GM21576 (cell line): ENCODE data around the gene AIG1.
"Not testable (repeated sequence)": the region's sequence is repeated elsewhere in the genome, so short reads cannot be mapped to it uniquely, and the experiment has no call there.

Source experiments
- ATAC-seq: cut with Tn5 transposase; IDR thresholded peaks from one replicate; pipeline ENCODE4 v1.9.1; 2021; ENCODE audit warnings: mild to moderate bottlenecking, moderate library complexity; ENCODE audit not compliant: unreplicated experiment

The AIG1 gene

DNA sequence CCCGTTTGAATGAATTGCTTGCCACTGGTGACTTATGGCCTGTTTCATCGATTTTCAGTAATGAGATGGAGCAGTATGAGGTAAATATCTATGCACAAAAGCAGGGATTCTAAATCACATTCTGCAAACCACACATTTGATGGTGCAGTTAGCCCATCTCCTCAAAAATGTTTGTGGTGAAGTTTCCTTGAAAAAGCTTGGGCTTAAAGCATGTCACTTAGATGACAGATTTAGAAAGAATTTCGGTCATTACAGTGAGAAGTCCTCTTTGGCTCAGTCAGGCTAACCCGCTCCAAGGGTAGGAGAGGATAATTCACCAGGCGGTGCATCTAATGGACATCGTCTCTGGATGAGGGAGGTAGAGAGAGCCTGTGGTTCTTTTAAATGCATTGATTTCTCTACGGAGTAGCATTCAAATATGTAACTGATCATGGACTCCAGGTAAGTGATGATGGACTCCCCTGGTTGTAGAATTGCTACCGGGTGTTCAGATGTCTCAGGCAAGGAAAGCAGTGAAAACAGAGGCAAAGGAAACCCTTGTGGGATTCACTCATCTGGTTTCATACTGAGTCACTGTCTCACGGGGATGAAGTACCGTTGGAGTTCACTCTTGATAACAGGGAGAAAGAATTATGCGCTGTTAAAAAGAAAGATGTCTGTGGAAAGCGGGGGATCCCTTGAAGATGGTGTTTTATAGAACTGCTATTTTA, 65.3 kb downstream of the AIG1 start:
- peak; percentile 55 for ATAC-seq

DNA sequence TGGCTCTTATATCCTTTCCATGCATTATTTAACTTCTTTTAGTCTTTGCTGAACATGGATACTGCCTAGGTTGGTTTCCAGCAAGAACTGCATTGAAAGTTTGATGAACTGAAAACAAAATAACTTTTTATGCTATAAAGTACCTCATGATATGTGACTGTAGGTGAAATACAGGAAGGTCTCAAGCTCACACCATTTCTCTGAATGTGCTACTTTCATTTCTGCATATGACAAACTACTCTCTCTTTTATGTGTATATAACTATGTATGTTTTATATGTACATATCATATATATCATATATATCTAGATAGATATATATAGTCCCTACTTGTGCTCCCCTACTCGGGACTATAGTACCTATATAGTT, 65.9 kb downstream of the AIG1 start:
- ATAC-seq: peak; percentile 90

DNA sequence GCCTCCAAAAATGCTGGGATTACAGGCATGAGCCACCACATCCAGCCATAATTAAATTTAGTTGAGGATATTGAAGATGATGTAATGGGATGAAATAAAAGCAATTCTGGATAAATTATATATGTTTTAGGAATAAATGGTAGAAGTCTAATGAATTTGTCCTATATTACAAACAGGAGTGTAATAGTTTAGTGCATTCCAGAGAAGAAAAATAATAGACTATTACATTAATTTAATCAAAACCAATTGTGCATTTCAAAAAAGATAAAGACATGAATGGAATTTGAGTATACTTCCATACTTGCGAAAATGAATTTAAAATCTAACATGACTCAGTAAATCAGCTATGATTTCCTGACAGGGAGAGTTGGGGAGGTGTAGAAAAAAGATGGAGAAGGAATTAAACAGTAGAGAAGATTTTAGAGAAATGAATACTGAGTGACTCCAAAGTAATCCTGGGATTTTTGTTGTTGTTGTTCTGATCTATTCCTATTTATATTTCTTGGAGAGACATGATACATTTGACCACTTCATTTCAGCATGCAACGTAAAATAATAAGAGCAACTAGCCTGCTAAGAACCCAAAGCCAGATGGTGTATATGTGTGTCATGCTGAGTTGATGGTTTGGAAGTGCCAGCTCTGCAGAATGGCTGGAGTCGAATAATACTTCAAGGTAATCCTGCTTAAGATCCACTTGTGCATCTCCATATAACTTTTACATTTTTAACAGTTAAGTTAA, 67.4 kb downstream of the AIG1 start:
- no peak for ATAC-seq

DNA sequence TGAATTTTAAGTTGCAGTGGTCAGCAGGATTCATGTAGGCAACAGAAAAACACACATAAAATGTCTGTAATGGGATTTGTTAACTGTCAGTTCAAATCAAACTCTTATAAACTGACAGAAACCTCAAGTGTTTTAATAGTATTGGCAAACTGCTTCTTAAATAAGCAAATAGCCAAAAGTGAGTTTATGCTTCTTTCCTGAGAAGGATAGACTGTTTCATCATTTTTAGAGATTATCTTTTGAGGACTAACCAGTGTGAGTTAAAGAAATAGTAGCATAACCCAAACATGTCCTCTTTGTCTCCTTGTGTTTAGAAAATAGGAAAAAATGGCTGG, 68.0 kb downstream of the AIG1 start:
- no peak for ATAC-seq

DNA sequence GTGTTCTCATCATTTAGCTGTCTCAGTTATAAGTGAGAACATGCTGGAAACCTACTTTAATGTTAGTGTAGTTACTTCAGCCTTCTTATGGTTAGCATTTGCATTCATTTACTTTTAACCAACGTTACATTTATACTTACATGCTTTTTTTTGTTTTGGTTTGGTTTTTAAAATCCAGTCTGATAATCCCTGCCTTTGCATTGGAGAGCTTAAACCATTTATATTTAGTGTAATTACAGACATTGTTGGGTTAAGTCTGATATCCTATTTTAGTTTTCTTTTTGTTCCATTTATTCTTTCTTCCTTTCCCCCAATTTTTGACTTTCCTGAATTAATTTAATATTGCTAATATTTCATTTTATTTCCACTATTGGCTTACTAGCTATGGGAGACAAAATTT, 70.2 kb downstream of the AIG1 start:
- ATAC-seq: no peak

DNA sequence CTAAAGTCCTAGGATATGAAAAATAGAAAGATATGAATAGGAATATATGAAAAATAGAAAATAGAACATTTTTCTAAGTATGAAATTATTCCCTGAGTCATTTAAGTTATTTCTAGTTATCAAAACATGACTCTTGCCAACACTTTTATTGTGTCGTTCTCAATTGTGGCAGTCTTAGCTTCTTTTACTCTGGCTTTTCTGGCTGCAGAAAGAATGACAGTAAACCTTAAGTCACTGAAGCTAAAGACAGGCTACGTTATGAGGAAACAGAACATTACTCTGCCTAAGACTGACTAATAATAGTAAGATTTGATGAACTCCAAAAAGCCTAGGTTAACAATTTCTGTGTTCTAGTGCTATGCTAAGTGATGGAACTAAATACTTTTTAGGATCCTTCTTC, 74.6 kb downstream of the AIG1 start:
- no peak for ATAC-seq

DNA sequence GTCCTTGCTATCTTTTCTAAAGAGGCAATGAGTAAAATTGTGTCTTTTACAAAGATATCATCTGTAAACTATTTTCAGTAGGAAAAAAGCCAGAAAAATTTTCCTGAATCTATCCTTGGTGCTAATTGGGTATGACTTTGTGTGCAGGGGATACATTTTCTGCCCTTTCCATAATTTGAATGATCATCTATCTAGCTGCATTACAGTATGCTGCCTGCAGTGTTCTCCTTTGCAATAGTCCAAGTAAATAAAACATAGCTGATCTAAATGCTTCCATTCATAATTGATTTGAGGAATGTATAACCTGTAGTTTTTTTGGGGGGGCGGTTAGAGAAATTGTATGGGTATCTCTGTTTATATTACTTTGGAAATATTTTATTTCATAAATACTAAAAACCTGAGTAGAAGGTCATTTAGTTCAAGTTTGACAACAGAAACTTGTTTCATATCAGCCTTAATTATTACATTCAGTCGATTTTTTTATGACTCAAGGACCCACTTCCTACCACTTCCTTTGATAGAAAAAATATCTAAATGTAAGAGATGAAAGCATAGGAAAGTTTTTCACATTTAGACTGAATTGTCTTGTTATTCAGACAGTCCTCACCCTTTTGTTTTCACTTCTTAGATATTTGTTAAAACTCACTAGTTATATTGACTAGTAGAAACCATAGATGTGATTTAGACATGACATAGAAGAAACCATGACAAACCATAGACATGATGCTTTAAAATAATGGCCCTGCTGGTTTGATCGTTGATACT, 75.3 kb downstream of the AIG1 start:
- ATAC-seq: no peak

DNA sequence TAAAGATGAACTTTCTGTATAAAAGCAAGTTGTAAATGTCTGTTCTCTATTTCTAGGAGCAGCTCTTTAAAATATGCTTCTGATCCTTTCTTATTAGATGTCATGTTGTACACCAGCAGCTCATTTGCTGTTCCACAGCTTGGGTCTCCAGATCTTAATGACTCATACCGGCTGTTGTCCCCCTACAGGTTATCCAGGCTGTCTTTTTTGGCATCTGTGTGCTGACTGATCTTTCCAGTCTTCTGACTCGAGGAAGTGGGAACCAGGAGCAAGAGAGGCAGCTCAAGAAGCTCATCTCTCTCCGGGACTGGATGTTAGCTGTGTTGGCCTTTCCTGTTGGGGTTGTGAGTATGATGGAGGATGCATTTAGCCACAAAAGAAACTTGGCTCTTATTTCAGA, 76.0 kb downstream of the AIG1 start:
- ATAC-seq: no peak

DNA sequence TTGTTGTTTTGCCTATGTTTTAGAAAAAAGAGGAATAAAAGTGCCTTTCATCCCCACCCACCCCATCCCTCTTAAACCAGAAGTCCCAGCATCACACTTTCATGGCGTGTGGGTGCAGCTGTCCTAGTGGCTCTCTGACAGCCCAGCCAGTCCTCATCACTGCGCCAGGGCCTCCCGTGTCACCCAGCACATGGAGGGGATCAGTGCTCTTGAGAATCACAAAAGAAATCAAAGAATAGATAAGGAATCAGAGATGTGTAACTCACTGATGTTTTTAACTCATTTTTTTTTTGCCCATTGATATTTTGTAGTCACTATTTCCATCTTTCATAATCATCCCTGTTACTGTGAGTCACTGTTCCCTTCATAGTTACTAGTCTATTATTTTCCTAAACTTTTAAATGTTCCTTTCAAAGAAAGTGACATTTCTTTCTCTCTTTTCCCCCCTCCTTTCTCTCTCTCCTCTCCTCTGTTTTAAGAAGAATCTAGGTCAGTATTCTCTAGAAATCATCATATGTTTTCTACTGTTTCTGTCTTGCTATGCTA, 78.6 kb downstream of the AIG1 start:
- no peak for ATAC-seq

DNA sequence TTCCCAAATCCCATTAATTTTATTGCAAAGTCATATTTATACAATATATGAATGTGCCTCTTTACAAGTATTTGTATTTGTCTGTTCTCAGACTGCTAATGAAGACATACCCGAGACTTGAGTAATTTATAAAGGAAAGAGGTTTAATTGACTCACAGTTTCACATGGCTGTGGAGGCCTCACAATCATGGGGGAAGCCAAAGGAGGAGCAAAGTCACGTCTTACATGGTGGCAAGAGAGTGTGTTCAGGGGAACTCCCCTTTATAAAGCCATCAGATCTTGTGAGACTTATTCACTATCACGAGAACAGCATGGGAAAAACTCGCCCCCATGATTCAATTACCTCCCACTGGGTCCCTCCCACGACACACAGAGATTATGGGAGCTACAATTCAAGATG, 79.2 kb downstream of the AIG1 start:
- ATAC-seq: not testable (repeated sequence)

DNA sequence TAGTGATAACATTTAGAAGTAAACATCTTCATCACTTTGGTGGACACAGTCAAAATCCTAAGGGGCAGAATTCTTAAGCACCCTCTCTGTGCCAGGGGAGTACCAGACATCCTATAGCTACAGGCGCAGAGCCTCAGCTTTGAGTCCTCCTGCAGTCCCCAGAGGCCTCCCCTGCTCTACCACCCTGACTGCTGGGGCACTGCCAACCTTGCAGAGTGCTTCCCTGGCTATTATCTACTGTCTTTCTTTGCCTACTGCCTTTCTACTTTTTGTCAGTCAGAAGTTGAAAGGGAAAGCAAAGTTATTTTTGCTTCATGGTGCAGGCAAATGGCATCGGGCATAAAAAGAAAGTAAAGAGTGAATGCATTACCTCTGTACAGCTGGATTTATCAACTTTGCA, 80.1 kb downstream of the AIG1 start:
- ATAC-seq: no peak

DNA sequence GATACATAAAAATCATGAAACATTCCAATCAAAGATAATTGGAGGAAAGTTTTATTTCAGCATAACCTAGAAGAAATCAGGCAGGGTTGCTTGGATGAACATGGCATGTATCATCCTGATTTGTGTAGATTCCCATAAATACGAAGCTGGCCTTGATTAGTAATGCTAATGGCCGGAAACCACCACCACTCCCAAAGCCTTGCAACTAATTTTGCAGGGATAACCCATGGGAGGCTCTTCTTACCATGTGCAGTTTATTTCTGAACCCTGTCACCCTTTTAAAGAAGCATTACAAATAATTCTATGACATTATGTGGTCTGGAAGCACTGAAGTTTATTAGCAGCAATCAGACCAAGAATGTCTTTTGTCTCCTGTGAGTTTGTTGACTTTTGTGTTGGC, 80.8 kb downstream of the AIG1 start:
- ATAC-seq: no peak

DNA sequence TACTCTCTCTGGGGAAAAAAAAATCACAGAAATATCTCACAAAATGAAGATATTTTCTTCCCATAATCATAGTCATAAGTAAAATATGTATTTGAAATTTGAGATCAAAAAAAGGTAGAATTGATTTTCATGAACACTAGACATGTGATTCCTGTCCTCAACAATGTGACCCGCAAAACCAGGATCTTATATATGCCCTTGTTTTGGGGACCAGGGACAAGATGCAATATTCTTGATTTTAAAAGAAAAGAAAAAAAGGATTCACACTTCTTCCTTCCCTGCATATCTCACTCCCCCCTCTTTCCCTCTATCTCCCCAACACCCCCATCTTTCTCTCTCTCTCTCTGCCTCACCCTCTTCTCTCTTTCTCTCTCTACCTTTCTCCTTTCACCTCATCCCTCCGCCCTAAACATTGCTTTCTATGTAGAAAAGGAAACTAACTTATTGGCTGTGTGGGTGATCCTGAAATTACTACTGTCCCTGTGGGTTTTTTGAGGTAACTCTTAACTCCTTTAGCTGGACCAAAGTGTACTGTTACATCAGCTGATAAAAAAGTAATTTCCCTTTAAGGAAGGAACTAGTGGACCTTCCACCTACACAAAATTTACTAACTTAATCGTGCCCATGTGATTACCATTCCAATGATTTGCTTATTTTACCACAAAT, 85.6 kb downstream of the AIG1 start:
- peak; percentile 43 for ATAC-seq

DNA sequence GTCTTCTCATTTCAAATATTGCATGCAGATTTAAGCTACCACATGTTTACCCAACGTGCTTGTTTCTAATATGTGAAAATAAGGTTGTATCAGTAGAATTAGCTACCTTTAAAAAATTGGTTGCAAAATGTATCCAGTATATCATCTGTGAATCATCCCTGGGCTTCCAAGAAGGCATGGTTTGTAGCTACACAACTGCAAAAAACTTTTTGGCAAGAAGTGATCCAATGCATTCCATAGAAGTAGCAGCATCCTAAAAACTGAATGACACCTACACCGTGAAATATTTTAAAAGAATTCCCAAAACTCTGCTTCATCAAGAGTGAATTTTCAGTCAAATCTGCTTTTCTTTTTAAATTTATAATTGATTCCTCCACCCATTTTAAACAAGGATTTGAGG, 89.1 kb downstream of the AIG1 start:
- no peak for ATAC-seq

DNA sequence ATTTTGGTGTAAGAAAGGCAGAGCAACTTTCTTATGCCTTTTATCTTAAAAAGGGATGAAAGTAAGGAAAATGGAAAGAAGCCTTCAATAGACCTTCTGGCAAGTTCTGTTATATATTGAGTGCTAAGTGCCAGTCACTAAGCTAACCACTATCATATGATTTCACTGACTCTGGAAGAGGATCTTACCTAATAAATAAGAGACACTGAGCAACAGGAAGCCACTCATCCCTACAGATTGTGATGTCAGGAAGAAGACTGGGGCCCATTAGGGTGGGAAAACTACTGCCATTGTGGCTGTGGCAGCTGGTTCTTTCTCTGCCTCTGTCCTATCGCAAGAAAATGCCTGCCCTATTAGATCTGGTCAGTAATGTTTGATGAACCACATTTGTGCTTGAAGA, 89.6 kb downstream of the AIG1 start:
- ATAC-seq: no peak

DNA sequence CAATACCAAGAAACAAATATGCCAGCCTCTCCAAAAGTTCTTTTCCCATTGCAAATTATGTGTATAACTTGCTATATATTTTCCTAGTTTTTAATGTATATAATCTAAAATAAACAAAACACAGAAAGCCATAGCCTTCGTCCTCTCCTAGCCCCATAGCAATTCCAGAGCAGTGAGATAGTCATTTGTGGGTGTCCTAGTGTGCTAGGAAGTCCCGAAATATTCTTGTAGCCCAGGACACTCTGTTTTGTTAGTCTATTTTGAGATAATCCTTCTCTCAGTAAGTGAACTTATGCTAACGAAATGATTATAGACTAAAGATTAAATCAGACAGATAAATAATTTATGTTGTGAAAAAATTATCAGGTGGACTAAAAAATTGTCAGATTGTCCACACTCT, 90.7 kb downstream of the AIG1 start:
- no peak for ATAC-seq

DNA sequence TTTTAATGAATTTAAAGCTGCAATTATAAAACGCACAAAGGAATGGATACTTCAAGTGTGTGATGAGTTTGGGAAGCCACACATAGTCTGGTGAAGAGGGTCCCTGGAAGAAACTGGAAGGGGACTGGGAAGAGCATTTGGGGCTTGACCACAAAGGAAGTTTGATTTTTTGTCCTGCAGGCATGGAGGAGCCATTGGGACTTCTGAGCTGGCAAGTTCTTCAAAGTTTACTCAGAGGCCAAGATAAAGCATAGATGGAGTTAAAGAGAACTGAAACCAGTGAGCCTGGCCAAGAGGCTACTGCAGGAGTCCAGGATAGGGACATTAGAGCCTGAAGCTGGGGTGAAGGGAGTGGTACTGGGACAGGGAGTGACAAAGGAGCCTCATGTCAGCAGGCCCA, 95.0 kb downstream of the AIG1 start:
- ATAC-seq: no peak

DNA sequence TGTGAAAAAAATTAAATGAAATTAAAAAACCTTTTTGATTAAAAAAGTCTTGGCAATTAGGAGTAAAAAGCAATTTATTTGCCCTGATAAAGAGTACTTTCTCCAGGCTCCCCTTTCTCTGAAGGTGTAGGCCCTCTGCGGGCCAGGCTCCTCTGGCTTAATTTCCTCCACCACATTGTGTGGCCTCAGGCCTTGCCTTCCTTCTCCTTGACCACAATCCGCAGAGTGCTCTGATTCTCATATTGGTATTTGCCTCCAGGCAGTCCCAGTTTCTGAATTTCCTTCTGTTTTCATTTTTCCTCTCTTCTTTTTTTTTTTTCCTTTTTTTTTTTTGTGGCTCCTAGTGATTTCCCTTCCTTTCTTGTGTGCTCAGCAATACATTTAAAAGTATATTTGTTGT, 96.4 kb downstream of the AIG1 start:
- ATAC-seq: no peak

DNA sequence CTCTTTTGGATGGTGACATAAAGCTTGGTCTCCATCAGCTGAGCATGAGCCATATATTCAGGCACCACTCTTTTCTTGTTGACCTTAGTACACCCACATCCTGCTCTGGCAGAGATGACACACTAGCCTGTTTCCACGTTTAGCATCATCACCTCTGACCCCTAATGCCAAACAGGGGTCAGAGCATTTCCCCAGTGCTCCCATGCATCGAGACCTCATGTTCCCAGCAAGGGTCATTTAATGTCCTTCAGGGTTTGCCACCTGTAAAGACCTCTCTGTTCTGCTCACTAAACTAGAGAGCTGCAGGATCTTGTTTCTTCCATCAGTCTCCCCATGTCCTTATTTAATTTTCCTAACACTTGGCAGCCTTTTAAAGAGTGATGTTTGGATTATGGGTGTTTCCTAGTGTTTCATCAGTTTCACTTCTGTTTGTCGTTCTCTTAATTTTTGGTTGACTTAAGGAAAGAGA, 97.5 kb downstream of the AIG1 start:
- ATAC-seq: no peak

DNA sequence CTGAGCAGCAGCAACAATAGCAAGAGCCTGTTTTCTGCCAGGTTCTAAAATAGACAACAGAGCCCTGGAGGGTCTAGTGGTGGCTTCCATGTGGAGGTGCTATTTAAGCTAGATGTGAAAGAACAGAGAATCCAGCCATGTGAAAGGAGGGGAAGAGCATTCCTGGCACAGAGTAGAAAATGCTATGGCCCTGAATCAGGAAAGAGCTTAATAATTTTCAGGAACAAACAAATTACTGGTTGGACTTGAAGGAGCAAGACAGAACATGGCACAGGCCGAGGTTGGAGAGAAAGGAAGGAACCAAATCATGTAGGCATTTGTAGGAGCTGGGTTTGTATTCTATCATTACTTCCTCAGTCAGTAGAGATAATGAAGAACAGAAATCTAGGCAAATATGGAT, 98.3 kb downstream of the AIG1 start:
- no peak for ATAC-seq

DNA sequence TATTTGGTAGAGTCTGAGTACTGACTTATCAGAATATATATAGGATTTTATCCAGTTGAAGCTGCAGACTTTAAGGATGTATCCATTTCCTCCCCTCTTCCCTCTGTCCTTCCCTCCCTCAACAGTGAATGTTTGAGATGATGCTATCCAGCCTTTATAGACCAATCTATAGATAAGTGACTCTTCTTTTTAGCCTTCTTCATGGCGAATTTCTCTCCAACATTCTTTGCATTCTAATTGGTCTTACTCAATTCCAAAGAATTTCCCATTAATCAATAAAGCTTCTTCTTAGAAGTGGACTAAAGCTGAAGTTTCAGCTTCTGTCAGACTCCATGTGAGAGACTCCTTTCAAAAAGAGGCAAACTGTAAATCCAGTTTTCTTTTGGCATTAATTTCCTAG, 99.3 kb downstream of the AIG1 start:
- no peak for ATAC-seq
